KBM-7 (cell line): ENCODE measurements around the gene AP4E1.
"Not testable (repeated sequence)": the region's sequence is repeated elsewhere in the genome, so short reads cannot be mapped to it uniquely, and the experiment has no call there.

ENCODE experiments used
- DNase-seq: peaks from one replicate; pipeline ENCODE4 v3.0.0-alpha.2; 2015
- in situ Hi-C: fragments of 300-500 bp; cut with MboI; formaldehyde crosslinking; loops from 2 replicates; pipeline ENCODE4 v1.14.3; 2020; ENCODE audit warnings: low sequenced_read_pairs, low pct_unique_long_range_greater_than_20kb, mixed read lengths

Gene AP4E1

DNA sequence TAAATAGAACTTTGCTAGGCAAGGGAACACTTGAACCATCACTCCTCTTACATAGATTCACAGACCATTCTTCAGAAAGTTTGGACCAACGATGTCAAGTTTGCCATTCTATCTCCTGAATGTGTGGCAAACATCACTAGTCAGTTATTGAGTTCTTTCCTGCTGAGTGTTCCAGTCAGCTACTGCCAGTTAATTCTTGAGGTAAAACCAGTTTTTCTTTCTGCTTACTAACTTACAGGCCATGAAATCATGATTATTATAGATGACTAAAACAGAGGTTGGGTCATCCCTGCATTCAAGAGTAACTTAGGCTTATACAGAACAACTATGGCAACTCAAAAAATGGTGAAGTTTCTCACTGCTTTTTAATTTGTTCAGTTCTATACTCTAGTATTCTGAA, 88.2 kb downstream of the AP4E1 start:
- no peak for DNase-seq
- in situ Hi-C loops, result no loop called here

GRCh38 chr15:50997371-50998051, 89.0 kb downstream of the AP4E1 start:
- in situ Hi-C loops, result no loop called here
- DNase-seq, result no peak

DNA sequence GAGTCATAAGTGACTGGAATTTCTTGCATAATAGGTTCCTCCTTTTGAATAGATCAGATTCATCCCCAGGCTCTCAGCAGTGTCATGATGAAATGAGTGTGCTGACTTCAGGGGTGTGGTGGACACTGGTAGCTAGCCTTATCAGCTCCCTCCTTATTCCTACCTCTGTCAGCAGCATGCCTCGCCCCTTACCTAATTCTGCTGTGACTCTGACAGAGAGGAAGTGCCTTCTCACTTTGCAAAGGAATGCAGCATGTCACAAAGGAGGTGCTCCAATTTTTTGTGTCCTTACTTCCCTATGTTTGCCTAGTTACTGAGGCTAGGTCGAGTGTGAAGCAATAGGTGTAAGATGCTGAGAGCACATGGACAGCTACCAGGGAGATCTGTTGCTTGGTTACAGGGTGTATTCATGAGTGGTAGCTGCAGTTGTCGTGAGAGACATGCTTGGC, 95.6 kb downstream of the AP4E1 start:
- peak; percentile 32 for DNase-seq
- in situ Hi-C loops, result no loop called here

- in situ Hi-C loops, result no loop called here
These were observed 98.0 kb downstream of the AP4E1 start for GRCh38 chr15:51006336-51006985.

GRCh38 chr15:51007131-51007666, 98.7 kb downstream of the AP4E1 start:
- in situ Hi-C loops, result no loop called here
- no peak for DNase-seq

More at GRCh38 chr15:51006336-51006985, 98.0 kb downstream of the AP4E1 start:
- DNase-seq, result no peak

GRCh38 chr15:51011212-51011611, 102.7 kb downstream of the AP4E1 start:
- in situ Hi-C loops, result no loop called here
- no peak for DNase-seq

DNA sequence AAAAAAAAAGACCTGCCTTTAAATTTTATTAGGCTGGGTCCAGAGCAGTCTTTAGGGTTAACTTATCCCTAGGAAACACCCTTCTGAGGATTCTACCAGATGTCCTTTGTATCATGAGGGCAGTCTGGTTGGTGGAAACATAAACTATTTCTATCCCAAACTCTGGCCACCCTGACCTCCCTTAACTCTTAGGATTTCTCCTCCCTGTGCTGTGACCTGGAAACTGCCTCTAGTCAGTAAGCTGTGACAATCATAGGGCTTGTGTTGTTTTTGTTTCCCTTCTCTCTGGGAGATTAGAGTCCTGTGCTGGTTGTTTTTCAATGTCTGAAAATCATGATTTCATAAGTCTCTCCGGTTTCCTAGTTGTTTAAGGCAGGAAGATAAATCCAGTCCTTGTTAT, 108.1 kb downstream of the AP4E1 start:
- DNase-seq, result no peak
- in situ Hi-C loops, result no loop called here

DNA sequence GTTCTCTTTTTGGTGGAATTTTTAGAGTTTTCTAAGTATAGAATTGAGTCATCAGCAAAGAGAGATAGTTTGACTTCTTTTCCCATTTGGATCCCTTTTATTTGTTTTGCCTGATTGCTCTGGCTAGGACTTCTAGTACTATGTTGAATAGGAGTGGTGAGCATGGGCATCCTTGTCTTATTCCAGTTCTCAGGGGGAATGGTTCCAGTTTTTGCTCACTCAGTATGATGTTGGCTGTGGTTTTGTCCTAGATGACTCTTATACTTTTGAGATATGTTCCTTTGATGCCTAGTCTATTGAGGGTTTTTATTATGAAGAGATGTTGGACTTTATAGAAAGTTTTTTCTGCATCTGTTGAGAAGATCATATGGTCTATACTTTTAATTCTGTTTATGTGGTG, 113.7 kb downstream of the AP4E1 start:
- DNase-seq, result no peak
- in situ Hi-C loops, result no loop called here

DNA sequence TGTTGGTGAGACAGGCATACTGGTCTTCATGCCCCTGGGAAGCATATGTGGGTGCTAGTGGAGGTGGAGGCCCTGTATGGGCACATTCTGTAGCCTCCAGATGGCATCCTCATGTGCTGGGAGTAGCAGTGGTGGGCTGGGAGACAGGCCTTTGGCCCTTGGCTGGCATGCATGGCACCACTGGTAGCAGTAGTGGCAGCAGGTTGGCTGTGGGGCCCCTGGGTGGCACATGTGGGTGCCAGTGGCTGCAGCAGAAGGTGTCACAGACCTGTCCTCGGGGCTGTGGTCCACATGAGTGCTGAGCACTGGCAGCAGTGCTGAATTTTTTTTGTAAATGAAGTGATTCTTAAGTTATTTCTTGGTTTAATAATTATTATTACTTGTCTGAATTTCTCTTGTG, 115.0 kb downstream of the AP4E1 start:
- in situ Hi-C loops, result no loop called here
- no peak for DNase-seq

DNA sequence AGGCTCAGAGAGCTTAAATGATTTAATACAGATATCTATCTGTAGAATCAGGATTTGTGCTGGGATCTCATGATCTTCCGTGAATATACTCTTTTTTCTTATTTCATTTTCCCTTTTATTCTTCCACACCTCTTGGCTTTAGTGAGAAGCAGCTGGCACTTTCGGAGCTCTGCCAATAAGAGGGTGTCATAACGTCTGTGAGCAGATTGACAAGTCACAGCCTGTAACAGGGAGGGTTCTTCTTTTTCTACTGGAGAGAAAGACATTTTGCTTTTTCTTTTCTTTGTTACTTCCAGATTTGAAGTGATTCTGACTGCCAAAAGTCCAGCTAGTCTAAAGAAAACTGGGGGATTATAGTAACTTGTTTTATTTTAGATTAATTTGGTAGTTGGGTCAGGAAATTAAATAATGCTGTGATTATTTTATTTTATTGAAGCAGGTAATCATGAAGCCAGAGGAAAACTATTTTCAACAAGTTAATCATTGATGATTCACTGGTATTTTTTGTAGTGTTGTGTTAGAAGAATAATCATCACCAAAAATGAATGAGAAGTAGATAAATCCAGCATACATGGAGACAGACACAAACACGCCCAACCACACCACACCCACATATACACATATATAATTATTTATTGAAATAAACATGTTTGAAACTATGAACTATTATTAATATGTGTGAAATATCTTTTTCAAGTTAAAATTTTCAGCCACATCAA, 116.4 kb downstream of the AP4E1 start:
- in situ Hi-C loops, result no loop called here
- no peak for DNase-seq

DNA sequence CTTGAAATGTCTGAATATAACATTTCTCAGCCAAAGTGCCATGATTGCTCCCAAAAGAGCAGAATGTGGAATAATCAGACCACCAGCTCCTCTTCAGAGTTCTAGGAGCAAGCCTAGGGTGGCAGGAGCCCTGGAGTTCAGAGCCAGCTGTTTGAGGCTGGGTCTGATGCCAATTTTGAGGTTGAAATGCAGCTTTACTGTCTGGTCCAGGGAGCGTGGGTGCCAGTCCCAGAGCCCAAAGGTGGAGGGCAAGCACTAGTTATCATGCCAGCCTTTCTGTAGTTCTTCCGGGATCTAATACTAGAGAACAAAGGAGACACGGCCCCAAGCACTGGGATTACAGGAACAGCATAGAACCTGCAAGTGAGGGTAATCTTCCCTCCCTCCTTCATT, 117.0 kb downstream of the AP4E1 start:
- in situ Hi-C loops, result no loop called here
- DNase-seq, result no peak

- in situ Hi-C loops, result no loop called here
- no peak for DNase-seq
These were observed 122.3 kb downstream of the AP4E1 start for GRCh38 chr15:51030649-51031316.

DNA sequence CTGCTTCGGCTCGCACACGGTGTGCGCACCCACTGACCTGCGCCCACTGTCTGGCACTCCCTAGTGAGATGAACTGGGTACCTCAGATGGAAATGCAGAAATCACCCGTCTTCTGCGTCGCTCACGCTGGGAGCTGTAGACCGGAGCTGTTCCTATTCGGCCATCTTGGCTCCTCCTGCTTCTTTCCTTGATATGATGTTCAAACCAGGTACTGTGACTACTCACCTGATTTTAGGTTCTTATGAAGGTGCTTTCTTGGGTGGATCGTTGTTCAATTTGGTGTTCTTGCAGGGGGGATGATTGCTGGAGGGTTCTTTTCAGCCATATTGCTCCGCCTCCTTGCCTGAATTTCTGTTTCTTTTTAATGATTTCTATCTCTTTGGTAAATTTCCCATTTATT, 129.0 kb downstream of the AP4E1 start:
- in situ Hi-C loops, DNase-seq: not testable (repeated sequence)

GRCh38 chr15:51038162-51038973, 129.9 kb downstream of the AP4E1 start:
- in situ Hi-C loops, result no loop called here
- DNase-seq, result no peak

GRCh38 chr15:51038974-51039319, 130.5 kb downstream of the AP4E1 start:
- in situ Hi-C loops, result no loop called here
- DNase-seq, result no peak

DNA sequence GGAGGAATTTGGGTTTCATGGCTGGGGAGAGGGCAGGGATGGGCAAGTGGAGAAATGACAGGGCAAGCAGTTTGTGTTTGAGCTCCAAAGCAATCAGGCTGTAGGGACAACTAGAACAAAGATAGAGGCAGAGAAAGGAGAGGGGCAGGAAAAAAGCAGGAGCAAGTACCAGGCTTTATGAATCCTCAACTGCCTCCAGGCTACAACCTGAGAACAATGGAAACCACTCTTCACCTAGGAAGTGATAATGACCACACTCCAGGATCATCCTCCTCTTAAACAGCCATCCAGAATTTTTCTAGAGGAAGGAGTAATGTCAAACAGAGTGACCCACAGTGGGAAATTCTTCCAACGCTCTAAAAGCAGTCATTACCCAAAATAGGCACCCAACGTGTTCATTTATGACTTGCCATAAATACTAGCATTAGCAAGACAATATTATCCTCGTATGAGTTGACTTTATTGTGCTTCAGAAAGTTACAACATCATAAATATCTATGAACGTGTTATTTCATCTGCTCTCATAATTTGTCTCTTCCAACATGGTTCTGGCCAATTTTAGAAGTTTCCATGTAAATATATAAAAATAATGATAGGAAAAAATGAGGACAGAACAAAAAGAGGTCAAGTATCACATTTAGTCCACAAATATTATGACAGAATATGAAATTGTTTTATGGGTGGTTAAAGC, 135.7 kb downstream of the AP4E1 start:
- no peak for DNase-seq
- in situ Hi-C loops, result no loop called here

DNA sequence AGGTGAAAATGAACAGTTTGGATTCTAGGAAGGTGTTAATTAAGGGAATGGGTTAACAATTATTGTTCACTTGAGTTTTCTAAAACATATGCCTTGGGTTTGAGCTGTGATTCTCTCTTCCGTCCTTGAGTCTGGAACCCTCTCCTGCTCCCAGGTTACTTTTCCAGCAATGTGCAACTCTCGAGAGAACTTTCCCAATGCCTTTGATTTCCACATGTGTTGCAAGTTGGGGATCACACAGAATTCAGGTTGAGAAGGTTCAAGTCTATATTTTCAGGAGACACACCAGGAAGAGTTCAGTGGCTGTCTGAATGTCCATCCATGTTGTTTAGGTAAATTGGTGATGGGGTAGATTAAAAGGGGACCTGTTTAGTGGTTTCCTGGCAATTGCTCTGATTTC, 137.5 kb downstream of the AP4E1 start:
- in situ Hi-C loops, result no loop called here
- DNase-seq, result peak; percentile 5

DNA sequence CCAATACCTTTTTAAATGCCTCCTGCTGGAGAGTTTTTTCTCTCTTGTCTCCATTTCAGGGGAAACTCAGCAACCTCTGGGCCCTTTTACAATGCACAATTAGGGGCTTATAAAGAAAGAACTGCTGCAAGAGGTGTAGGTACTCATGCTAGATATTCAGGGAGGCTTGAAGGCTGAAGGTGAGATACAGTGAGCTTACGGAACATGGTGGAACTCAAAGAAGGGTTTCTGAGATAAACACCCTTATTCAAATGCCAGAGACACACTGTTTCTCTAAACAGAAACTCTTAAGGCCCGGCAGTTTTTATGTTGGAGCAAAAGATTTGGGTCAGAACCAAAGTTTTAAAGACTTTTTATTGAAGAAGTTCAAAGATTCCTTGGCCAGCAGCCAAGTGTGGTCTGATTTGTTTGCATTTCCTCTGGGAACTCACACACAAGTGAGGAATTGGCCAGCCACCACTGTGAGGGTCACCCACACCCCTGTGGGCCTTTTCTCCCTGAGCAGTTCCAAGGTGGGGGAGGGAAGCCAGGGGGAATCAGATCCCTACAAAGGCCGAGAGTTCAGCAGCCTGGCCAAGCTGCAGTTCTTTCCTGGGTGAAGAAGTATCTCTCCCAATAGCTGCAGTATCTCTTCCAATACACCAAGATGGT, 138.4 kb downstream of the AP4E1 start:
- in situ Hi-C loops, result no loop called here
- no peak for DNase-seq
